Thoracic aorta (tissue), 2 donors: ENCODE results near the gene IQCH. TPM values are rescaled to one million over a fixed set of nuclear protein-coding genes. Genes with fewer than 3 reads are reported as not detected.

Experiments used
- ATAC-seq: fragments of 150-250 bp; one replicate; pipeline ENCODE4 v1.8.0; 2017; ENCODE audit warnings: low read depth; ENCODE audit not compliant: insufficient number of reproducible peaks, low FRiP score
- DNase-seq: peaks from one replicate; pipeline ENCODE4 v3.0.0-alpha.2; 2020; ENCODE audit warnings: low spot score
- H3K27ac ChIP-seq, 2 donors: fragments of 200-600 bp; sonication (generic); 1 replicate in 1 of 2; 2 replicates in 1 of 2; pipeline ENCODE4 v1.5.1; 2016; ENCODE audit warnings: mild to moderate bottlenecking in 2 of 2, moderate library complexity in 2 of 2
- H3K27me3 ChIP-seq: fragments of 200-600 bp; sonication (generic); replicated peaks from 2 replicates; pipeline ENCODE4 v1.6.0; 2016; ENCODE audit warnings: mild to moderate bottlenecking; ENCODE audit not compliant: insufficient read depth
- H3K36me3 ChIP-seq: fragments of 200-600 bp; sonication (generic); one replicate; pipeline ENCODE4 v1.5.1; 2016
- H3K4me1 ChIP-seq, 2 donors: fragments of 200-600 bp; sonication (generic); 1 replicate in 1 of 2; 2 replicates in 1 of 2; pipeline versions ENCODE4 v1.5.1 to v1.6.0; 2016; ENCODE audit warnings: low read depth in 2 of 2, mild to moderate bottlenecking in 1 of 2; ENCODE audit not compliant: control insufficient read depth in 1 of 2
- H3K4me3 ChIP-seq: fragments of 200-600 bp; sonication (generic); 2 replicates; pipeline ENCODE4 v1.5.1; 2016; ENCODE audit warnings: mild to moderate bottlenecking
- H3K9me3 ChIP-seq: fragments of 200-600 bp; sonication (generic); 2 replicates; pipeline ENCODE4 v1.5.1; 2016
- total RNA-seq, 2 donors: library from RNA; depleted of rRNA; stranded (reverse); fragments of >200 nt; gene quantifications; one replicate each; pipeline versions ENCODE4 v1.1.0 to v1.2.3, GENCODE V29; 2016
- TF ChIP-seq, protein P1 (sequence below): fragments of 200-600 bp; sonication (generic); IDR thresholded peaks from one replicate; pipeline ENCODE4 v1.5.1; 2019; ENCODE audit warnings: antibody characterized with exemption

Gene IQCH
- total RNA-seq, 2 donors from 2014 or later: 0.14 to 2.3 TPM

DNA sequence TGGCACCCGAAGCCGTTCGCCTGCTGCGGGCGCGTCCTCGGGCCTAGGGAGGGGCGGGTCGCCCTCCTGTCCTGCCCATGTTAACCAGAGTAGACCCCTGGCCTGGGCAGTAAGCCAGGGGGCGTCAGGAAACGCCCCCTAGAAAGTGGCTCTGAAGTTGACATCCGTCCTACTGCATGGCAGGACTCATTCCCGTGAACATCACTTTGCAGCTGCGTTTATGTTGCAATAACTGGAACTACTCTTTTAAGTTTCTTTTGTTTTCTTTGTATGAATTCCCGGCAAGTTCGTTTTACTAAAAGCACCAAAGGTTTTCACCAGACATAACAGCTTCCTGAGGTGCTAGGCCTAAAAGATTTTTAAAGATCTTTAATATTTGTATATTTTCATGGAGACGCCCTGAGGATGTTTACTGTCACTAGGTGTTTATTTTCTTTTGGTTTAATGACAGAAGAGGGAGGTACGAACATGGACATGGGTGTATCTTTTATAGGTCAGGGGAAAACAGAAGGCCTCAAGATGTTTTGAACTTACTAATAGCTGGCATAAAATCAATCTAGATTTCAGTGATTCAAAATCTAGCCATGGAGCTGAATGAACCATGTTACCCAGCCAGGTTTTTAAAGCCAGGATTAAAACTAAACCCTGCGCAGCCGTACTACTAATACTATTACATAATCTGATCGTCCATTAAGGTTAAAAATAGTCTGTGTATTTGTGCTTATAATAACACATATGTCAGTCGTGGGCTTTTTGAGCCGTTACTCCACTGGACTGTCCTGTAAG, 267.4 kb downstream of the IQCH start:
- Histone ChIP-seq H3K36me3 (no peaks in the 10 kb centered on the region), H3K4me1 (peaks cover 16 to 23% of the 10 kb centered on the region in 2 donors), H3K27me3 (no peaks in the 10 kb centered on the region), H3K9me3 (no peaks in the 10 kb centered on the region), H3K4me3 (peak overlapping the region; percentile 76), H3K27ac (peak overlapping the region; percentile 90 to 91)
- ATAC-seq (peak; percentile 19), DNase-seq (no peak)
- TF ChIP-seq, protein P1, sequence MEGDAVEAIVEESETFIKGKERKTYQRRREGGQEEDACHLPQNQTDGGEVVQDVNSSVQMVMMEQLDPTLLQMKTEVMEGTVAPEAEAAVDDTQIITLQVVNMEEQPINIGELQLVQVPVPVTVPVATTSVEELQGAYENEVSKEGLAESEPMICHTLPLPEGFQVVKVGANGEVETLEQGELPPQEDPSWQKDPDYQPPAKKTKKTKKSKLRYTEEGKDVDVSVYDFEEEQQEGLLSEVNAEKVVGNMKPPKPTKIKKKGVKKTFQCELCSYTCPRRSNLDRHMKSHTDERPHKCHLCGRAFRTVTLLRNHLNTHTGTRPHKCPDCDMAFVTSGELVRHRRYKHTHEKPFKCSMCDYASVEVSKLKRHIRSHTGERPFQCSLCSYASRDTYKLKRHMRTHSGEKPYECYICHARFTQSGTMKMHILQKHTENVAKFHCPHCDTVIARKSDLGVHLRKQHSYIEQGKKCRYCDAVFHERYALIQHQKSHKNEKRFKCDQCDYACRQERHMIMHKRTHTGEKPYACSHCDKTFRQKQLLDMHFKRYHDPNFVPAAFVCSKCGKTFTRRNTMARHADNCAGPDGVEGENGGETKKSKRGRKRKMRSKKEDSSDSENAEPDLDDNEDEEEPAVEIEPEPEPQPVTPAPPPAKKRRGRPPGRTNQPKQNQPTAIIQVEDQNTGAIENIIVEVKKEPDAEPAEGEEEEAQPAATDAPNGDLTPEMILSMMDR: no peak

DNA sequence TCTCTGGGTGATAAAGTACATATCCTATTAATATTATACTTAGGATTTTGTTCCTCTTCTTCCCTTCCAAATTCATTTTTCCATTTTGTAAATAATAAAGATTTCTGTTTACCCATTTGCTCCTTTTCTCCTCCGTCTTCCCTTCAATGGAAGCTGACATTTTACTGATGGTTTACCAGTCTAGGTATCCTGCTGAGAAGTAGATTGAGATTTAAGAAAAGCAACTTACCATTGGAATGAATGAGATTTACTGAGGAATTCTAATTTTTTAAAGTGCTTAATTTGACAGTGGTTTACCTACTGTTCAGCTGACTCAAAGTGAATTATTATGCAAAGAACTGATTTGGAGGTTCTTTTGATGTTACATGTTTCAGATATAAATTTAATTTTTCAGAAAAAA, 268.7 kb downstream of the IQCH start:
- Histone ChIP-seq H3K27ac (no peak overlapping the region), H3K27me3 (no peaks in the 10 kb centered on the region), H3K4me1 (peaks cover 16 to 23% of the 10 kb centered on the region in 2 donors), H3K36me3 (no peaks in the 10 kb centered on the region), H3K4me3 (no peak overlapping the region), H3K9me3 (no peaks in the 10 kb centered on the region)
- DNase-seq (no peak), ATAC-seq (no peak)
- TF ChIP-seq, protein P1: no peak

DNA sequence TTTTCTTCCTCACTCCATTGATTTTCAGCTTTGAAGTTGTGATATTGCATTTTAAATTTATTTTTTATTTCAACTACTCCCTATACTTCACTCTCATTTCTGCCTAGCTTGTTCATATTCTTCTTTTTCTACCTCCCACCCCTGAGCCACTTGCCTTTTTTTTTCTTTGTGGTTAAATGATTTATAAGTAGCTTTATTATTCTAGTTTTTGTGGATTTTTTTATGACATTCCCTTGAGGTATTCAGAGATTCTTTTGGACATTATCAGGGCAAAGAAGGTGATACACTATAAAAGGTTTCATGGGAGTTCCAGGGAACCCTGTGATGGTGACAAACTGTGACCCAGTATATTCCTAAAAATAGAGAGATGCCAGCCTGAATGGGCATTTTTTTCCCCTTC, 269.6 kb downstream of the IQCH start:
- Histone ChIP-seq H3K27me3 (no peaks in the 10 kb centered on the region), H3K27ac (no peak overlapping the region), H3K4me1 (peaks cover 16 to 23% of the 10 kb centered on the region in 2 donors), H3K36me3 (no peaks in the 10 kb centered on the region), H3K9me3 (no peaks in the 10 kb centered on the region), H3K4me3 (no peak overlapping the region)
- DNase-seq (no peak), ATAC-seq (no peak)
- TF ChIP-seq, protein P1: no peak

DNA sequence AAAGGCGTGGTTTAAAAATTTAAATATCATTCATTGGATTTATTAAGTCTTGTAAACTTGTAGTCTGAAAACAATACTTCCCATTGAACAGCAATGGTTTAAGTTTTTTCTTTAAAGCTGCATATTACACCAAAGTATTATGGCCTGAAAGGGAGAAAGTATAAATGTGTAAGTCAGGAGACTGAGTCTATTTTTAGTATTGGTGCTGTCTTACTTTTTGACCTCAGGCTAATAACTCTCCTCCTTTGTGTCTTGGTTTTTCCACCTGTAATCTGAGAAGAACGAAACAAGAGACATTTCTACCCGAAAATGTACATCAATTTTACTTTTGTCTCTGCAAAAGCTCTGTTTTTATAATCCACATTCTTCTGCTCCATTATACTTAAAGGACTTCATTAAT, 273.9 kb downstream of the IQCH start:
- H3K27ac ChIP-seq: no peak overlapping the region
- TF ChIP-seq, protein P1: no peak
- H3K4me1 ChIP-seq: peaks cover 6 to 10% of the 10 kb centered on the region in 2 donors
- H3K27me3 ChIP-seq: no peaks in the 10 kb centered on the region
- no peaks in the 10 kb centered on the region for H3K36me3 ChIP-seq
- H3K4me3 ChIP-seq: no peak overlapping the region
- H3K9me3 ChIP-seq: no peaks in the 10 kb centered on the region
- ATAC-seq (no peak), DNase-seq (no peak)

DNA sequence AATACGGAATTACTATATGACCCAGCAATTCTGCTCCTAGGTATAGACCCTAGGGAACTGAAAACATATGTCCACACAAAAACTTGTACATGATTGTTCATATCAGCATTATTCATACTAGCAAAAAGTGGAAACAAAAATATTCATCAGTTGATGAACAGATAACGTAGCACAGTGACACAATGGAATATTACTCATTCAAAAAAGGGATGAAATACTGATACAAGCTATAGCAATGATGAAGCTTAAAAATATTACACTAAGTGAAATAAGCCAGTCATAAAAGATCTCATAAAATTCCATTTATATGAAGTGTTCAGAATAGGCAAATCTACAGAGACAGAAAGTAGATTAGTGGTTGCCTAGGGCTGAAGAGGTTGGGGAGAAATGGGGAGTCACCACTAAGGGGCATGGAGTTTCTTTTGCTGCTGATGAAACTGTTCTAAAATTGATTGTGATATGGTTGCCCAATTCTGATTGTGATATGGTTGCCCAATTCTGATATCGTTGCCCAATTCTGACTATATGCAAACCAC, 276.9 kb downstream of the IQCH start:
- H3K4me1 ChIP-seq: no peaks in the 10 kb centered on the region
- no peak overlapping the region for H3K4me3 ChIP-seq
- ATAC-seq (no peak), DNase-seq (no peak)
- H3K27ac ChIP-seq: no peak overlapping the region
- no peaks in the 10 kb centered on the region for H3K27me3 ChIP-seq
- TF ChIP-seq, protein P1: no peak
- H3K9me3 ChIP-seq: no peaks in the 10 kb centered on the region
- no peaks in the 10 kb centered on the region for H3K36me3 ChIP-seq
